SK-N-MC (cell line): ENCODE data around the gene NADK.
"Not testable (repeated sequence)": the region's sequence is repeated elsewhere in the genome, so short reads cannot be mapped to it uniquely, and the experiment has no call there.

Source experiments
- EZH2 ChIP-seq: fragments of 200-600 bp; sonication (generic); IDR thresholded peaks from one replicate; pipeline ENCODE4 v1.6.1; 2017; ENCODE audit warnings: antibody characterized with exemption
- FOXP2 ChIP-seq: optimal IDR thresholded peaks from 2 replicates; pipeline ENCODE3; 2011; ENCODE audit warnings: mild to moderate bottlenecking, moderate library complexity; ENCODE audit not compliant: insufficient read depth; ENCODE audit errors: extremely low read length, control extremely low read depth
- POLR2AphosphoS5 ChIP-seq: IDR thresholded peaks from 2 replicates; pipeline ENCODE4 v1.6.1; 2012; ENCODE audit warnings: mild to moderate bottlenecking, low read depth, low read length, borderline replicate concordance

DNA sequence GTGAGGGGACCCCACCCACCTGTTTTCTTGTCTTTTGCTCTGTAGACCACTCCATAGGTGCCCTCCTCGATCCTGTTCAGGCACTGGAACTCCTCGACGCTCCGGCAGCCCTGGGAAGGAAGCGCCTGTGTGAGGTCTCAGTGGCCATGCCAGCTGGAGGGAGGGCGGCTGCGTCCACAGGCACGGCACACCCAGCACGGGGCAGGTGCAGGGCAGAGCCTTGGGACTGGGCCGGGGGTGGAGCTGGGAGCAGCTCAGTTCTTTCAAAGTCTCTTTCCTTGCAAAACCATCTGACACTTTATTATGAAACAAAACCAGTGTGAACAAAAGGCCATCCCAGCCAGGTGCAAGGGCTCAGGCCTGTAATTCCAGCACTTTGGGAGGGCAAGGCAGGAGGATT lies 72.6 kb downstream of the NADK start:
- not testable (repeated sequence) for TF ChIP-seq EZH2, POLR2AphosphoS5, FOXP2
